Activated CD4-positive, alpha-beta T cell treated with anti-CD3 and anti-CD28 coated beads, Interleukin-2, amount 10 ng/mL, durations not matched to agents 24 days and 14 days (primary cell): ENCODE results near the gene DACH2. TPM values are rescaled to one million over a fixed set of nuclear protein-coding genes. Genes with fewer than 3 reads are reported as not detected.

Experiments
- DNase-seq: peaks from one replicate; pipeline ENCODE4 v3.0.0; 2022
- H3K27ac Mint-ChIP-seq: one replicate; pipeline ENCODE4 v1.8.0; 2022; ENCODE audit warnings: mild to moderate bottlenecking, mixed read lengths
- H3K27me3 Mint-ChIP-seq: one replicate; pipeline ENCODE4 v1.8.0; 2022; ENCODE audit warnings: mixed read lengths
- H3K36me3 Mint-ChIP-seq: one replicate; pipeline ENCODE4 v1.8.0; 2022; ENCODE audit warnings: low read depth, mild to moderate bottlenecking, mixed read lengths
- H3K4me1 Mint-ChIP-seq: one replicate; pipeline ENCODE4 v1.8.0; 2021; ENCODE audit warnings: mixed read lengths
- H3K4me3 Mint-ChIP-seq: one replicate; pipeline ENCODE4 v1.8.0; 2022; ENCODE audit warnings: mild to moderate bottlenecking, moderate library complexity, mixed read lengths
- H3K9me3 Mint-ChIP-seq: one replicate; pipeline ENCODE4 v1.8.0; 2021; ENCODE audit warnings: mixed read lengths
- intact Hi-C: fragments of 100-400 bp; cut with micrococcal nuclease; formaldehyde crosslinking; loops from one replicate; pipeline ENCODE4 v1.15.1; 2023
- total RNA-seq: library from RNA; stranded (reverse); gene quantifications from 2 replicates; pipeline ENCODE4 v1.2.3, GENCODE V29; 2022

The DACH2 gene
- total RNA-seq, 1 donor from 2014 or later = not detected

GRCh38 chrX:86370927-86371326 is 222.7 kb downstream of the DACH2 start:
- no peak for DNase-seq
- Mint-ChIP-seq H3K27ac (no peak overlapping the region), H3K9me3 (no peaks in the 10 kb centered on the region), H3K36me3 (no peaks in the 10 kb centered on the region), H3K4me1 (no peaks in the 10 kb centered on the region), H3K27me3 (no peaks in the 10 kb centered on the region), H3K4me3 (no peak overlapping the region)
- intact Hi-C loops = no loop called here

- H3K27ac Mint-ChIP-seq = no peak overlapping the region
- no peak overlapping the region for H3K4me3 Mint-ChIP-seq
- no peaks in the 10 kb centered on the region for H3K36me3 Mint-ChIP-seq
- H3K4me1 Mint-ChIP-seq = no peaks in the 10 kb centered on the region
- H3K27me3 Mint-ChIP-seq = no peaks in the 10 kb centered on the region
- DNase-seq = no peak
- intact Hi-C loops = no loop called here
- H3K9me3 Mint-ChIP-seq = no peaks in the 10 kb centered on the region
These were observed 231.0 kb downstream of the DACH2 start for GRCh38 chrX:86379209-86379608.

- intact Hi-C loops = no loop called here
- no peaks in the 10 kb centered on the region for H3K4me1 Mint-ChIP-seq
- H3K27ac Mint-ChIP-seq = no peak overlapping the region
- H3K27me3 Mint-ChIP-seq = no peaks in the 10 kb centered on the region
- H3K36me3 Mint-ChIP-seq = no peaks in the 10 kb centered on the region
- no peak overlapping the region for H3K4me3 Mint-ChIP-seq
- no peaks in the 10 kb centered on the region for H3K9me3 Mint-ChIP-seq
- DNase-seq = no peak
These were observed 235.7 kb downstream of the DACH2 start for GRCh38 chrX:86383681-86384540.

DNA sequence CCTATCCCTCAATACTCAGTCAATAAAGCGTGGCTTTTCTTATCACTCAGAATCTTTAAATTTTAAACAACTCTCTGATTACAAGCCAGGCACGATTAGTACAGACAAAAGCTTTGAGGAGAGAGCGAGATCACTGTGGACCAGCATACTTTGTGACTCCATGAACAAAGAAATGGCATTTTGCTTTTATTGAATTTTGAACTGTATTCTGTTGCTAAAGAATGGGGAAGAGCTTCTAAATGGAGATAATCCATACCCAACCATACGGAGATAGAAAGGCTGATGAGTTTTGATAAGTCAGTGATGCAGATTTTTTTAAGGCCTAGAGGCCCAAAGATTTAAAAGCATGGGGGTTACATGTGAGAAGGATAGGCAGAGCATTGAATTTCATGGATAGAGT is 259.1 kb downstream of the DACH2 start:
- Mint-ChIP-seq H3K36me3 (no peaks in the 10 kb centered on the region), H3K27me3 (no peaks in the 10 kb centered on the region), H3K9me3 (no peaks in the 10 kb centered on the region), H3K4me1 (no peaks in the 10 kb centered on the region), H3K27ac (no peak overlapping the region), H3K4me3 (no peak overlapping the region)
- intact Hi-C loops = no loop called here
- DNase-seq = no peak

- DNase-seq = no peak
- Mint-ChIP-seq H3K27me3 (no peaks in the 10 kb centered on the region), H3K4me1 (no peaks in the 10 kb centered on the region), H3K36me3 (no peaks in the 10 kb centered on the region), H3K27ac (no peak overlapping the region), H3K4me3 (no peak overlapping the region), H3K9me3 (peaks cover 3% of the 10 kb centered on the region)
- intact Hi-C loops = no loop called here
These were observed 273.5 kb downstream of the DACH2 start for GRCh38 chrX:86421771-86422170.

DNA sequence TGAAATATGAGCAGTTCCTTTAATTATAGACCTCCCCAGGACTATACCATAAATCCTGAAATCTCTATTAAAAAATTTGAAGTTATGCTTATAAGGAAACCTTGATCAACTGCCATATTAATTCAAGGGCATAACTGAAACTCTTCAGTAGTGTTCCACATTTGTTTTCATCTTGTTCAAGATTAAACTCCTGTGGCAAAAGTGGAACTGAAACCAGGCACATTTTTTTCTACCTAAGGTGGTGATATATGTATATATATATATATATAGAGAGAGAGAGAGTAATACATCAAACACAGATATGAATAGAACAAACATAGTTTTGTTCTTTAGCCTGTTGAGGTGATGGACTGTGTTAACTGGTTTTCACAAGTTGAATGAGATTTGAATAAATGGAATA is 287.9 kb downstream of the DACH2 start:
- Mint-ChIP-seq H3K27ac (no peak overlapping the region), H3K36me3 (no peaks in the 10 kb centered on the region), H3K4me1 (no peaks in the 10 kb centered on the region), H3K27me3 (no peaks in the 10 kb centered on the region), H3K4me3 (no peak overlapping the region), H3K9me3 (no peaks in the 10 kb centered on the region)
- intact Hi-C loops = no loop called here
- DNase-seq = no peak

GRCh38 chrX:86455495-86455894 is 307.2 kb downstream of the DACH2 start:
- Mint-ChIP-seq H3K4me1 (no peaks in the 10 kb centered on the region), H3K4me3 (no peak overlapping the region), H3K36me3 (no peaks in the 10 kb centered on the region), H3K9me3 (no peaks in the 10 kb centered on the region), H3K27me3 (no peaks in the 10 kb centered on the region), H3K27ac (no peak overlapping the region)
- intact Hi-C loops = no loop called here
- DNase-seq = no peak

DNA sequence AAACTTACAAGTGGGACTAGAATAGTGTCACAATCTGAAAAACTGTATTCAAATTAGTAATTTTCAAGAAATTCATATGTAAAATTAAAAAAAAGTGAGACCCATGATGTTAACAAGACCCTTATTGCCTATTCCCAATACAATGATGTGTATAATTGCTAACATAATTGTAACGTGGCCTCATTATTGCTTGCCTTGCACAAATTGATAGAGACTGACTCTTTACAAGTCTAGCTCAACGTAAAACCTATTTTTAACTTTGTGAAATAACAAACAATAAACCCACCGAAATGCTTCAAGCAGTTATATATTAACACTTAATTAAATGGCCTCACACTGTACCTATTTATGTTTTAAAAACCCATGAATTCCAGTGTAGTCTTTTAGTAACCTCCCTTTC is 312.5 kb downstream of the DACH2 start:
- no peaks in the 10 kb centered on the region for H3K27me3 Mint-ChIP-seq

DNA sequence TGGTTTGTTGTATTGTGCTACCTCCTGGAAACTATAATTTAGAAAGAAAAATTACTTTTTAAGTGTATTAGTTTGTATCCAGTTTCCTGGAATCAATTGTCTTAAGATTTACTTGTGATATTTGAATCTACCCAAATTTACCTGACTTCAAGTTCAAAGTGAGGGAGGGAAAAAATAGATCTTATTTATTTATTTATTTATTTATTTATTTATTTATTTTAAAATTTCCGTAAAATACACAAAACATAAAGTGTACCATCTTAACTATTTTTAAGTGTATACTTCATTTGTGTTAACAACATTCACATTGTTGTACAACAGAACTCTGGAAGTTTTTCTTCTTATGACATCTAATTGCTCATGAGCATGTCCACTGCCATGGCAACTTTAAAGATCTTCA is 356.0 kb downstream of the DACH2 start:
- Mint-ChIP-seq H3K4me1 (no peaks in the 10 kb centered on the region), H3K27me3 (no peaks in the 10 kb centered on the region), H3K27ac (no peak overlapping the region), H3K36me3 (no peaks in the 10 kb centered on the region), H3K9me3 (no peaks in the 10 kb centered on the region), H3K4me3 (no peak overlapping the region)
- intact Hi-C loops = no loop called here
- no peak for DNase-seq

More for the DNA sequence above, 312.5 kb downstream of the DACH2 start:
- DNase-seq = no peak
- H3K36me3 Mint-ChIP-seq = no peaks in the 10 kb centered on the region
- no peak overlapping the region for H3K4me3 Mint-ChIP-seq
- H3K4me1 Mint-ChIP-seq = no peaks in the 10 kb centered on the region
- no peak overlapping the region for H3K27ac Mint-ChIP-seq
- intact Hi-C loops = no loop called here
- H3K9me3 Mint-ChIP-seq = no peaks in the 10 kb centered on the region

GRCh38 chrX:86507331-86507730 is 359.1 kb downstream of the DACH2 start:
- H3K36me3 Mint-ChIP-seq = no peaks in the 10 kb centered on the region
- intact Hi-C loops = no loop called here
- no peaks in the 10 kb centered on the region for H3K4me1 Mint-ChIP-seq
- no peaks in the 10 kb centered on the region for H3K27me3 Mint-ChIP-seq
- H3K9me3 Mint-ChIP-seq = no peaks in the 10 kb centered on the region
- DNase-seq = no peak
- no peak overlapping the region for H3K4me3 Mint-ChIP-seq
- no peak overlapping the region for H3K27ac Mint-ChIP-seq

DNA sequence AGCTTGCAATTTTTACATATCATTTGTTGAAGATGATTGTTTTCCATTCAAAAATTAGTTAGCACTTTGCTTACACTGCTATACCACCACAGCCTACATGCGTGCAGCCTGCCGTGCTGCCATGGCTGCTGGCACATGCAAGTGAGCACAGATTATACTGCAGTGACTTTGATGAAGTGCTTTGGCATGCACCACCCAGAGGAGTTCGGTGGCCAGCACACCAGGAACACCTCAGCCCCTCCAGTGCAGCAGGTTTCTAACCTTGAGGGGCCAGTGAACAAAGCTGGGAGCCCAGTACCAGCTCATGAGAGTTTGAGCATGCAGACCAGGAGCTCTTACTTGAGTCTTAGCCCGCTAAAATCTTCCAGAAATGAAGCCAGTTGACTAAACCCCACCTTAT is 431.5 kb downstream of the DACH2 start:
- Mint-ChIP-seq H3K4me3 (no peak overlapping the region), H3K9me3 (no peaks in the 10 kb centered on the region), H3K27me3 (no peaks in the 10 kb centered on the region), H3K4me1 (no peaks in the 10 kb centered on the region), H3K36me3 (no peaks in the 10 kb centered on the region), H3K27ac (no peak overlapping the region)
- intact Hi-C loops = no loop called here
- no peak for DNase-seq

DNA sequence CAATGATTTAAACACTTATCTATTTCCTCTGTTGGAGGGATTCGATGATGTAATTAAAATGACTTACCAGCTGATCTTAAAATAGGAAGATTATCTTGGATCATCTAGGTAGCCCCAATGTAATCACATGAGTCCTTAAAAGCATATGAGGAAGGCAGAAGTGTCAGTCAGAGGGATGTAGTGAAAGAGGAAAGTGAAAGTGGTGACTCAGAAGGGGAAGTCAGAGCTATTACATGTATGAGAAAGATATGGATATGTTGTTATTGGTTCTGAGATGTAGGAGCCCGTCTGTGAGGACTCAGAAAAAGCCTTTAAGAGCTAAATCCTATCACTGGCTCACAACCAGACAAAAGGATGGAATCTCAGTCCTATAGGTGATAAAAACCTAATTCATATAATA is 456.4 kb downstream of the DACH2 start:
- DNase-seq = no peak
- Mint-ChIP-seq H3K27ac (no peak overlapping the region), H3K36me3 (no peaks in the 10 kb centered on the region), H3K27me3 (no peaks in the 10 kb centered on the region), H3K4me1 (no peaks in the 10 kb centered on the region), H3K4me3 (no peak overlapping the region), H3K9me3 (no peaks in the 10 kb centered on the region)
- intact Hi-C loops = no loop called here

DNA sequence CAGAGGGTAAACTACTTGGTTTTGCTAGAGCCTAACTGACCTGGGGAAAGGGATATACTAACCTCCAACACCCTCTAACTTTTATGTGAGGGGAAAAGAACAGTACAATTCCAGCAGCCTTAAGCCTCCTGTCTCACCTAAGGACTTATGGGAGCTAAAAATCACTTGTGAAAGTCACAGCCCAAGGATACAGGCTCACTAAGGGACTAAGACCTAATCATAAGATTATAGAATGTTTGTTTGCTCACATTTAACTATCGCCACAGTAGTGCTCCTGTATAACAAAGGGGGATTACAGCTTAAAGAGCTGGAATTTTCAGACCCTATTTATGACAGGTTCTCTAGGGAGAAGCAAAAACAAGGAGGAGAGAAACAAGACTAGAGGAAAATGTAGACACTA is 548.7 kb downstream of the DACH2 start:
- no peaks in the 10 kb centered on the region for H3K4me1 Mint-ChIP-seq
- H3K4me3 Mint-ChIP-seq = no peak overlapping the region
- H3K27ac Mint-ChIP-seq = no peak overlapping the region
- H3K36me3 Mint-ChIP-seq = no peaks in the 10 kb centered on the region
- H3K9me3 Mint-ChIP-seq = no peaks in the 10 kb centered on the region
- intact Hi-C loops = no loop called here
- H3K27me3 Mint-ChIP-seq = no peaks in the 10 kb centered on the region
- DNase-seq = no peak

DNA sequence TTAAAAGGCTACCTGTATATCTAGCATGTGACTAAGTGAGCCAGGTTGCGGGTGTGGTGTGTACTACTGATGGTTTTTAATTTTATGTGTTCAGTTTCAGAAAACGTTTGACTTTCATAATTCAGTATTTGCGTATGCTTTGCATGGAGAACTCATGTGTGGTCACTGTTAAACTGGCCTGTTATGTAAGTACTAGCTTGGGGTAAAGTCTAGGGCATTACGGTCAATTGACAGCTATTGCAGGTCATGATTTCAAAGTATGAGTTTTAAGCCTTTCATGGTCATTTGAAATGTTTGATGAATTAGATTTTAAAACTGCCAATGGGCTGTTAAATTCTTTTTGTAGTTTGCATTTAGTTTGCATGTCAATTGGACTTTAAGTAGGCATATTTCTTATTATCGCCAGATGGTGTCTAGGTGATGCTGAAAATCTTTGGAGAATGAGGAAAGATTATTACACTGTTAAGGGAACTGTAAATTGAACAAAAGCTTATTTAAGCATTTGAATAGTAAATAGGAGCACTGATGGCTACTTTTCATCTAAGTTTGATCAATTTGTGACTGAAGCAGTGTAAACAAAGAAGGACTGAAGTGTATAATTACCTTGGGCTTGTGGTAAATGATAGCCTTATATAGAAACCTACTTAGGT is 563.4 kb downstream of the DACH2 start:
- intact Hi-C loops = no loop called here
- Mint-ChIP-seq H3K36me3 (no peaks in the 10 kb centered on the region), H3K4me1 (no peaks in the 10 kb centered on the region), H3K27me3 (no peaks in the 10 kb centered on the region), H3K27ac (no peak overlapping the region), H3K9me3 (peaks cover 4% of the 10 kb centered on the region), H3K4me3 (no peak overlapping the region)
- DNase-seq = no peak
